ENCODE data around the gene SPATA25.
"Not testable (repeated sequence)": the region's sequence is repeated elsewhere in the genome, so short reads cannot be mapped to it uniquely, and the experiment has no call there.

The SPATA25 gene

DNA sequence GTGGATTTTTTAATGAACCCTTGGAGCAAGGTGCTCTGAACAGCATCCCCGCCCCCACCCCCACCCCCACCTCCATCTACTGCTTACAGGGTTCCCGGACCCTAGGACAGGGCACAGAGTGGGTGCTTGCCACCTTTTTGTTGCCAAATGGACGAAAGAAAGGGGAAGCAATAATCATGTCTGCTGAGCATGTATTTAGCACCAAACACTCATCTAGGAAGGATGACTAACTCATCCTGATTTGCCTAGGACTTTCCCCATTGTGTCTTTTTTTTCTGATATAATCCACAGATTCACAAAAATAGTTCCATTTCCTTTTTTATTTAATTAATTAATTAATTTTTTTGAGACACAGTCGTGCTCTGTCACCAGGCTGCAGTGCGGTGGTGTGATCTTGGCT, 25.7 kb upstream of the SPATA25 start:
- no peak for DNase-seq

DNA sequence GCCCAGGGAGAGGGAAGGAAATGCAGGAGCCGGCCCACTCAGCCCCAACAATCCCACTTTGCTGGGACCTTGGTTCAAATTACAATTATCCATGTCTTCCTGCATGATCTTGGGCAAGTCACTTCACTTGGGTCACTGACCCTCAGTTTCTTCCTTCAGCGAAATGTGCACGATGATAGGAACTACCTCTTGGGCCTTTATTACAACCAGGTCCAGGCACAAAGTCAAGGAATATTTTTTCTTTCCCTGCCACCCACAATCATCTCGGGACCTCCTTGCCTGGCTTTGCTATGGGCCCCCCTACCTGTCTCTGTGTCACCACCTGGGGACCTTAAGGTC, 24.9 kb upstream of the SPATA25 start:
- no peak for DNase-seq

DNA sequence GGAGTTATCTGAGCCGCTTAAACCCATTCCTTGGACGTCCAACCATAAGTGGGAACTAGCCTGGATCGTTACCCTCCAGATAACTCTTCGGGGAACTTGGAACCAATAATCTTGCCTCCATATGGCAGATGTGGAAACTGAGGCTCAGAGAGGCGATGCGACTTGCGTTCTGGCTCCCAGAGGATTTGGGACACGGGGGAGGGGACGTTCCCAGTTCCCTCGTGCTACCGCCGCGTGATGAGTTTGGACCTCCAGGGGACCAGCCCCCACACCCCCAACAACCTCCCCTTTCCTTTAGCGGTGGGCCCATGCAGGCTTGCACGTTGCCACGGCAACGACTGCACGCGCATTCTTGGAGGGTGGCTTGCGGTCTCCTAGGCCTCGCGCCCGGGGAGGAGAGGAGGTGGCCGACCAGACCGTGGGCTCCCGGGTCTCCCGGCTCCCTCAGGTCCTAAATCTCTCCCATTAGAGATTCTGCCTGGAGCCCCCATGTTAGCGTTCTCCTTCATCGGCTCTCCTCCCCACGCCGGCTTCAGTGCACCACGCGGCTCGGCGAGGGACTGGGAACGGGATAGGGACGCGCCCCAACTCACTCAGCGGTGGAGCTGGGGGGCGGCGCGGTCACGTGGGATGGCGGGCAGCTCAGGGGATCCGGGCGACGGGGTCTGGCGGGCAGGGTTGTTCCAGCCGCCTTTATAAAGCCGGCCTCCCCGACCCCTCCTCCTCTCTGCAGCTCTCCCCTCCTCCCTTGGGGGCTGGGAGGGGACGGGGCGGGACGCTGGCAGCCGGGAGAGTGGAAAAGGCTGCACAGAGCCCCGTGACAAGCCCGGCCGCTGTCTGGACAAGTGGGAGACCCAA, 24.3 kb upstream of the SPATA25 start, which contains the start of gene PLTP:
Gene PLTP, minus strand, starts transcription at position 670 of the 858 bp plus-strand sequence. CDS start 703 bp downstream, outside the sequence.
- DNase-seq = no peak

DNA sequence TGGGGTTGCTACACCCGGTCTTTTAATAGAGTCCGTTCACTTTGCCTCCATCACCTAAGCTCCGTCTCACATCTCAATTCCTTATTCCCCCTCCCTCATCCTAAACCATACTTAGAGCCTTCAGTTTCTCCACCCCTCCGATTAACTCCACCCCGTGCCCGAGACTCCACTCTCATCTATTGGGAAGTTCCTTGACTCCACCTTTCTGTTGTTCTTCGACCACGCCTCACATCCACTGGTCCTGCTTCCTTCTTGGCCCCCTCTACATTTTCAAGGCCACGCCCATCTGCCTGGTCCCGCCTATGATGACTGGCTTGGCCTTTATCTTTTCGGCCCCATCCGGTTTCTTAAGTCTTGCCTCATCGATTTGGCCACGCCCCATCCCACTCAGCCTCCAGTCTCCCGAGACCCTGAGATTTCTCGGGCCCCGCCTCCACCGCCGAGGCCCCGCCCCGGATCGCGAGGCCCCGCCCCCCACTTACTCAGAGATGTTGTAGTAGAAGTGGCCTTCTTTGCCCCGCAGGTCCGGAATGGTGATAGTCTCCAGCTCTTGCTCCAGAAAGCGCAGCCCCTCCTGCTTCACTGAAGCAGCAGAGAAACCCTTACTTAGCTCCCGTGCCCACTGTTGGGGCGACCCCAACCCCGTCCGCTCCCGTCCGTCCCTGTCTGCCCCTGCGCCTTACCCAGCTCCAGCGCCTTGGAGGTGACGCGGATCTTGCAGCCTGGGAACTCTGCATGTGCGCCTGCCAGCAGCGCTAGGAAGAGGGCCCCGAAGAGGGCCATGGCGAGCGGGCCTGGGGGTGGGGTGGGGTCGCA, 23.5 kb upstream of the SPATA25 start:
- DNase-seq = peak; percentile 96

DNA sequence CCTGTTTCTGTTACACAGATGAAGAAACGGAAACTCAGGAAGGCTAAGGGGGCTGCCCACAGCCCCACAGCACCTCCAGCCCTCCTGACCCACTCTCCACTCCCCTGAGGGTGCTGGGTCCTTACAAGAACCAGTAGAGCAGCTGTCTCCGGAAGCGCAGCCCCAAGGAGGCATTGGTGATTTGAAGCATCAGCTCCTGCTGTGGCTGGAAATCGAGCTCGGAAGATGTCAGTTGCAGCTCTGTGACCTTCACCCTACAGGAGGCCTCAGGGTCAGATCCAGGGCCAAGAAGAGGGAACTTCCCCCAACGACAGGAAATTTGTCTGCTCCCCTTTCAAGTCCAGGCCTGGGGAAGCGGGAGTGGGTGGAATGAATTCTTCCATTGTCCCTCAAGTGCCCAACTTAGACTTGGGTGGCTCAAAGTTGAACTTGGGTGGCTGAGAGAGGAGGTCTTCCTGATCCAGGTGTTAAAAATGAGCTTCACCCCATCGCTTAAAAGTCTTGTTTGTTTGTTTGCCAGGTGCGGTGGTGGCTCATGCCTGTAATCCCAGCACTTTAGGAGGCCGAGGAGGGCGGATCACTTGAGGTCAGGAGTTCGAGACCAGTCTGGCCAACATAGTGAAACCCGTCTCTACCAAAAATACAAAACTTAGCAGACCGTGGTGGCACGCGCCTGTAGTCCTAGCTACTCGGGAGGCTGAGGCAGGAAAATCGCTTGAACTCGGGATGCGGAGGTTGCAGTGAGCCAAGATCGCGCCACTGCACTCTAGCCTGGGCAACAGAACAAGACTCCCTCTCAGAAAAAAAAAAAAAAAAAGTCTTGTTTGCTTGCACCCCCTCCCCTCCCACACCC, 22.6 kb upstream of the SPATA25 start:
- DNase-seq = no peak

DNA sequence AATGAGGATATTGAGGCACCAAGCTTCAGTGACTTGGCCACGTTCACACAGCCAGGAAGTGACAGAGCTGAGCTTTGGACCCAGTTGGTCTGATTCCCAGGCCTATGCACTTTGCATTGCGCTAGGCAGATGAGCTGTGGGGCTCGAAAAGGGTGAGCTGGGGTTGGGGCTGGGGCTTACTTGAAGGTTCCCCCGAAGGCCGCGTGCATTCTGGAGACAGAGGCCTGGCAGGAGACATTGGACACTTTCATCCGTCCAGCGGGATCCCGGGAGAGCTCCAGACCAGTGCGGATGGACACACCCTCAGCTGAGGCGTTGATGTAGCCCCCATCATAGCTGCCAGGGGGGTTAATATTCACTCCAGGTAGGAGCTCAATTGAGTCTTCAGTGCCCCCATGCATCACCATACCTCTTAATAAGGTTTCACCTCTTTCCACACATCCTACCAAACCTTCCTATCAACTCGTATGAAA, 21.9 kb upstream of the SPATA25 start:
- no peak for DNase-seq

DNA sequence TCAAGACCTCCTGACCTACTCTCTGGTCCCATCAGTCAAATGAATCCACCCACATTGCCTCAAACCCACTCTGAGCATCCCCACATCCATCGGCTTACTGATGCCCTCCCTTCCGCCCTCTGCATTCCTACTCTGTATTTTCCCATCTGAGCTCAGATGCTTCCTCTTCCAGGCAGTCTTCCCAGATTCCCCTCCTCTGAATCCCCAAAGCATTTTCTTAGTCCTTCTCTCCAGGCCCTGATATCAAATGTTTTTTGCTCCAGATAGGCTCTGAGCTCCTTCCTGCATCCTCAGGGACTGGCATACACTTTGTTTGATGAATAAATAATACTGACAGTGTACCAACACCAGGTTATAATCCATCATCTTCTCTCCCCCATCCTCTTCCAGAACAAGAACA, 20.7 kb upstream of the SPATA25 start:
- no peak for DNase-seq

DNA sequence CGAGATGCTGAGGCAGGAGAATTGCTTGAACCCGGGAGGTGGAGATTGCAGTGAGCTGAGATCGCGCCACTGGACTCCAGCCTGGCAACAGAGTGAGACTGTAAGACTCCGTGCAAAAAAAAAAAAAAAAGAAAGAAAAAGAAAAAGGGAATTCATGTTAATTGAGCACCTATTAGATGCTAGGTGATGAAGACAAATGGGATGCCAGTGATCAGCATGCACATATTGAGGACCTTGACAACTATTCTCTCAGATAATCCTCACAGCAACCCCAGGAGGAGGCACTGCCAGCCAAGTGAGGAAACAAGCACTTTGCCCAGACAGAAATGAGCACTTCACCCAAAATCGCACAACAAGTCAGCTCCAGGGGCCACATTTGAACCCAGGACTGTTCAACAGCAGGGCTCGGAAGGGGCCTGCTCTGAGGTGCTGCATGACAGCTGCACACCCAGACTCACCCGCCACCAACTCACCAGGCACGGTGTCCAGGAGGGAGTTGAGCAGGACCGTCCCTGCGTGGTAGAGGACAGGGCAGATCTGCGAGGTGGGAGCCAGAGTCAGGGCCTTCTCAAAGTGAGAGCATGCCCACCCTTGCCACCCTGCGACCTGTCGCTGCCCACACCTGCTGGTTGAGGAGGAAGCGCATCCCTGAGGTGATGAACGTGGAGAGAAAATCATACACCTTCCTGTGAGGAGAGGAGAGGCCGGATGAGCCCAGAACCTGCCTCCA, 20.0 kb upstream of the SPATA25 start:
- no peak for DNase-seq

DNA sequence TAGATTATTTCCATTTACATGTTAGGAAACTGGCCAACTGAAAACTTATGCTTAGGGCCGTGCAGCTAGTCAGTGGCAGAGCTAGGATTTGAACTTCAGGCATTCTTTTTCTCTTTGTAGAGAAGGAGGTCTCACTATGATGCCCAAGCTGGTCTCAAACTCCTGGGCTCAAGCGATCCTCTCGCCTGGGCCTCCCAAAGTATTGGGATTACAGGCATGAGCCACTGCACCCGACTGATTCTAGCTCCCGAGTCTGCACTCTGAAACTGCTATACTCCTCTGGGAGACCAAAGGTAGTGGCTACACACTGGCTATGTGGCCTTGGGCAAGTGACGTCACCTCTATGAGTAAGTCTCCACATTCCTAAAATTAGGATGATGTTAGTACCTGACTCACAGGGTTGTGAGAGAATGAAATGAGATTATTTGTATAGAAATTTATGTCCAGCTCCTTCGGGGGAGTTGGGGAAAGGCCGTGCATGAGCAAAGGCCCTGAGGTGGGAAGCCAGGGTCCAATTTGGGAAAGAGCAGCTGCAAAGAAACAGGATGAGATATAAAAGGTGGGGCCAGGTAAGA, 18.2 kb upstream of the SPATA25 start:
- no peak for DNase-seq

DNA sequence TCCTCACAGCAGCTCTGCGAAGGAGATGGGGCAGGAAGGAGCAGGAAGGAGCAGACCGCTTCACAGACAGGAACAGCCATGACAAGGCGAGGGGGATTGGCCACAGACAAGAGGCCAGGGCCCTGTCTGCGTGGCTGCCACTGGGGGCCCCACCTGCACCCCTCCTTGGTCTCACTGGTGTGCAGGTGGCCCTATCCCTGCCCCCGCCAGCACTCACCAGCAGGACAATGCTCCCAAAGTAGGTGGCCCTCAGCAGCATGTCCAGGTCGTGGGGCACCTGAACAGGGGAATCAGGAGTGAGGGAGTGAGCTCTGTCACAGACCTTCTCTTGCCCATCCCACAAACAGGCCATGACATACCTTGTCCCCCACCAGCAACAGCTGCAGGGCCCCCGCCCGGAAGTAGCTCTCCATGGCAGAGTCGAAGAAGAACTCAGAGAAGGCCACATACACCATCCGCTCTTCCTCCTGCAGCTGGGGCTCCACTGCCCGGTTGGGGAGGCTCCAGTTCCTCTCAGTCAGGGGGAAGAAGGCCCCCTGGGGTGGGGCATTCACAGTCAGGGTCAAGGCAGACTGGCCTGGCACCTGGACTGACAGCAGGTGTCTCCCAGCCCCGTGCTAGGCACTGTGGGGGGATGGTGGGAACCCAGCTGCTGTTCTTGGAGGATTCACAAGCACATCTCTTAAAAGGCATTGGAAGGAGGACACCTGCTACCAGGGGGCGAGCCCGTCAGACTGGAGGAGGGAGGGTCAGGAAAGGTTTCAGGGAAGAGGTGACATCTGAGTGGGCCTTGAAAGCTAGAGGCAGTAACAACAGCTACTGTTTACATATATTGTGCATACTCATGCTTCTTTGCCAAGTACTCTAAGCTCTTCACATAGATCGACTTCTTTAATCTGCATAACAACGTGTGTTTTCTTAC, 17.4 kb upstream of the SPATA25 start:
- no peak for DNase-seq

DNA sequence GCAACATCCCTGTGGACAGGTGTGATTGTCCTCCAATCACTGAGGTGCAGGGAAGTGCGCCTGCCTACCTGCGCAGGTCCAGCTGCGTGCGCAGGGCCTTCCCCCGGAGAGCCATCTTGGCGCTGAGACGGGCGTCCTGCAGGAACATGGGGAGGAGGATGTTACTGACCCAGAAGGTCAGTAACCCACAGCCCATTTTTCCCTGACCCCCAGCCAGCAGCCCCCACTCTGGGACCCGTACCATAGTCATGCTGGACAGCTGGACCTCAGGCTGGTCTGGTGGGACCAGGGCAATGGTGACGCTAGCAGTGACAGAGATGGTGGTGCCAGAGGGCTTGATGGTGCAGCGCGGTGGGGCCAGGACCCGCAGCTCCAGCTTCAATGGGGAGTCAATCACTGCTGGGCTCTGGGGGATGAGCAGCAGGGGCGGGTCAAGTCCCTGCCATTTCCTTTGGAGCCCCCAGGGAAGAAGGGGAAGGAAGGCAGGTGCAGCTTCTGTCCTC, 14.8 kb upstream of the SPATA25 start:
- DNase-seq = peak; percentile 56

DNA sequence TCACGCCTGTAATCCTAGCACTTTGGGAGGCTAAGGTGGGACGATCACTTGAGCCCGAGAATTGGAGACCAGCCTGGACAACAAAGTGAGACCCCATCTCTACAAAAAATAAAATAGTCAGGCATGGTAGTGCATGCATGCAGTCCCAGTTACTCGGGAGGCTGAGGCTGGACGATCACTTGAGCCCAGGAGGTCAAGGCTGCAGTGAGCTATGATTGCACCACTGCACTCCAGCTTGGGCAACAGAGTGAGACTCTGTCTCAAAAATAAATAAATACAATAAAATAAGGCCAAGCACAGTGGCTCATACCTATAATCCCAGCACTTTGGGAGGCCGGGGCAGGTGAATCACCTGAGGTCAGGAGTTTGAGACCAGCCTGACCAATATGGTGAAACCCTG, 13.9 kb upstream of the SPATA25 start:
- DNase-seq = not testable (repeated sequence)

DNA sequence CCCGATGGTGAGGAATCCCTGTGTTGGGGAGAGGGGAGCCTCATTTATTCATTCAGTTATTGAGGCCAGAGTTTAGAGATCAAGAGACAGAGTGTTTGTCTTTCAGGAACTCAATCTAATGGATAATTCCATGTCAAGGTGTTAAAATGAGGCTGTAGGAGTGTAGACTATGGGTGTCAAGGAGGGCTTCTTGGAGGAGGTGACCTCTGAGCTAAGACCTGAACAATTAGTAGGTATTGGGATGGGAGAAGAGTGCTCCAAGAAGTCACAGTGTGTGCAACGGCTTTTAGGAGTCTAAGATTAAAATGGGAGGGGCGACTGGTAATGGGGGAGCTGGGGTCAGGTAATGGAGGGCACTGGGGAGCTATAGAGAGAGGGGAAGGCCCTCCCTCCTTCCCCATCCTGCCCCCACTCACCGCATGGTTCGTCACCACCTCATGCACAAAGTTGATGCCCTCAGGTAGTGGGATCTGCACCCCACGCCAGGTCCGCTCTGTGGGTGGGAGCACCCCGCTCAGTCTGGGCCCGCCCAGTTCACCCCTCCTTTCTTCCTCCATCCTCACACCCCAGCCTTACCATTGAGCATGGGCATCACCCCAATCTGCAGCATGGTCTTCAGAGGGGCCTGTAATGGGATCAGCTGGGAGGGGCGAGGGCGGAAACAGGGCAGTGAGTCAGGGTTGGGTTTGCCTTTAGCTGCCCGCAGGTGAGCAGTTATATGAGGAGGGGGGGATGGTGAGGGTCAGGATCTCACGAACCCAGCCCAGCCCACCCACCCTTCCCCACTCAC, 11.8 kb upstream of the SPATA25 start:
- no peak for DNase-seq

DNA sequence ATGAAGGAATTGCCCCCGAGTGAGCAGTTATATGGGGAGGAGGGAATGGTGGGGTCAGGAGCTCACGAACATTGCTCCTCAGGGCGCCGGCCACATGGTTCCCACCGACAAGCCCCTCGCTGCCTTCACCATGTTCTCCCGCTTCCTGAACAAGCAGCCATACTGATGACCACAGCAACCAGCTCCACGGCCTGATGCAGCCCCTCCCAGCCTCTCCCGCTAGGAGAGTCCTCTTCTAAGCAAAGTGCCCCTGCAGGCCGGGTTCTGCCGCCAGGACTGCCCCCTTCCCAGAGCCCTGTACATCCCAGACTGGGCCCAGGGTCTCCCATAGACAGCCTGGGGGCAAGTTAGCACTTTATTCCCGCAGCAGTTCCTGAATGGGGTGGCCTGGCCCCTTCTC, 10.9 kb upstream of the SPATA25 start:
- no peak for DNase-seq

DNA sequence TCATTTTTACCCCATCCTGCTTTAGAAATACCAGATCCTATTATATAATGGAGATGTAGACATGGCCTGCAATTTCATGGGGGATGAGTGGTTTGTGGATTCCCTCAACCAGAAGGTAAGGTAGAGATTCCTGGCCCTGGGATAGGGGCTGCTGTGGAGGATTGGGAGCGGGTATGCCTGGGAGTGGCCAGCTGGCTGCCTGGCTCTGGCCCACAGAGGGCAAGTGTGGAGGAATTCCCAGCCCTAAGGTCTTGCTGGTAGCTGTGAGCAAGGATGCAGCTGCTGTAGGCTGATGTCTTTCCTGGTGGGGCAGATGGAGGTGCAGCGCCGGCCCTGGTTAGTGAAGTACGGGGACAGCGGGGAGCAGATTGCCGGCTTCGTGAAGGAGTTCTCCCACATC, 10.3 kb upstream of the SPATA25 start:
- no peak for DNase-seq

DNA sequence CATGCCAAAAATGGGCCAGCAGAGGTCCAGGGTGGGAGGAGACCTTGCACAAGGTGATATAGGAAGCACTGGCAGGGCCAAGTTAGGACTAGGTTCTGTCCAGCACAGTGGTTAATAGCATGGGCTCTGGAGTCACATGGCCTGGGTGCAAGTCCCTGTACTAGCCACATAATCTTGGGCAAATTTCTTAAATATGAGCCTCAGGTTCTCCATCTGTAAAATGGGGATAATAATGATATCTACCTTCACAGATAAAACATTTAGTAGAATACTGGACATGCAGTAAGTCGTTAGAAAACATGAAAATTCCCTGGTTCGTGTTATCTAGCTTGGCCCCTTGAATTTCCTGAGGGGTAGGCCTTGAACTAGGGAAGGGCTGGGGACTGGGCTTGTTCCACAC, 9.9 kb upstream of the SPATA25 start:
- DNase-seq = no peak

DNA sequence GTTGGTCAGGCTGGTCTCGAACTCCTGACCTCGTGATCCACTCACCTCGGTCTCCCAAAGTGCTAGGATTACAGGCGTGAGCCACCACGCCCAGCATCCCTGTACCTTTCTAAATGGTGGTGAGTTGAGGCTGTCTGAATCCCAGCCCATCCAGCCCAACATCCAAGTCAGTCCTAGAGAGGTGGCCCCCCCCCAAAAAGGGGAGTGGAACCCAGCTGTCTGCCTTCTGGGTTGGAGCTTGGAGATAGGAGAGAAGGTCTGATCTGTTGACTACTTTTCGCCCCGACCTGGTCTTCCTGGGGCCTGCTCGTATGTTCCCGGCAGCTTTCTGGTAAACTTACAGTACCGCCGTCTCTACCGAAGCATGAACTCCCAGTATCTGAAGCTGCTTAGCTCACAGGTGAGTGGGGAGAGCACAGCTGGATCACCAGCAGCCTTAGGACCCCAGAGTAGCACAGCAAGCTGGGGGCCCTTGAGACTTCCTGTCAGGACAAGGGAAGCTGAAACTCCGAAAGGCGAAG, 9.3 kb upstream of the SPATA25 start:
- no peak for DNase-seq

DNA sequence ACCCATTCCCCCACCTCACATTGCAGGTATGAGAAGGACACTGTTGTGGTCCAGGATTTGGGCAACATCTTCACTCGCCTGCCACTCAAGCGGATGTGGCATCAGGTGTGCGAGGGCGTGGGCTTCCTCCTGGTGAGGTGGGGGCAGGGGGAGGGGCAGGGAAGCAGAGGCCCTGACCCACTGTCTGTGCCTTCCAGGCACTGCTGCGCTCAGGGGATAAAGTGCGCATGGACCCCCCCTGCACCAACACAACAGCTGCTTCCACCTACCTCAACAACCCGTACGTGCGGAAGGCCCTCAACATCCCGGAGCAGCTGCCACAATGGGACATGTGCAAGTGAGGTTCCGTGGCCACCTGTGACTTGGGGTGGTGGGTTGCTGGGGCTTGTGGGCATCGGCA, 7.4 kb upstream of the SPATA25 start:
- no peak for DNase-seq

DNA sequence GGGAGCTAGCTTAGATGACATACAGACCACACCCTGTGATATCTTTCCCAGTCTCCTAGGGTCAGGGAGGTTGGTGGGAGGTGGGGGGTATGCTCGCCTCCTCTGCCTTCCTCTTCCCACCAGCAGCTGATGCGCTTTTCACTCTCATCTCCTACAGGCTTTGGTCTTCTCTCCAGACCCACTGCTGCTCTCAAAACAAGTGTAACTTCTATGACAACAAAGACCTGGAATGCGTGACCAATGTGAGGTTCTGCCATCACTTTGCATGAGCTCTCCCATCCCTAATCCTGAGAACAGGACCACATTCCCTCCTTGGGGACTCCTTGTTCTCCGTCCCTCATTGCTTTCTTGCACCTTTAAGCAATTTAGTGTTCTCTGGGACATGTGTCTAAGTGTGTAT, 6.4 kb upstream of the SPATA25 start:
- no peak for DNase-seq
